HG02884 (cell line): ENCODE data around the gene ZNF789.
A peak's percentile ranks its signal among the peaks of the same experiment; 100 is the strongest.
"Not testable (repeated sequence)": the region's sequence is repeated elsewhere in the genome, so short reads cannot be mapped to it uniquely, and the experiment has no call there.

Experiments used
- ATAC-seq: cut with Tn5 transposase; IDR thresholded peaks from one replicate; pipeline ENCODE4 v1.9.1; 2021; ENCODE audit warnings: mild to moderate bottlenecking, moderate library complexity; ENCODE audit not compliant: unreplicated experiment

ZNF789 gene

DNA sequence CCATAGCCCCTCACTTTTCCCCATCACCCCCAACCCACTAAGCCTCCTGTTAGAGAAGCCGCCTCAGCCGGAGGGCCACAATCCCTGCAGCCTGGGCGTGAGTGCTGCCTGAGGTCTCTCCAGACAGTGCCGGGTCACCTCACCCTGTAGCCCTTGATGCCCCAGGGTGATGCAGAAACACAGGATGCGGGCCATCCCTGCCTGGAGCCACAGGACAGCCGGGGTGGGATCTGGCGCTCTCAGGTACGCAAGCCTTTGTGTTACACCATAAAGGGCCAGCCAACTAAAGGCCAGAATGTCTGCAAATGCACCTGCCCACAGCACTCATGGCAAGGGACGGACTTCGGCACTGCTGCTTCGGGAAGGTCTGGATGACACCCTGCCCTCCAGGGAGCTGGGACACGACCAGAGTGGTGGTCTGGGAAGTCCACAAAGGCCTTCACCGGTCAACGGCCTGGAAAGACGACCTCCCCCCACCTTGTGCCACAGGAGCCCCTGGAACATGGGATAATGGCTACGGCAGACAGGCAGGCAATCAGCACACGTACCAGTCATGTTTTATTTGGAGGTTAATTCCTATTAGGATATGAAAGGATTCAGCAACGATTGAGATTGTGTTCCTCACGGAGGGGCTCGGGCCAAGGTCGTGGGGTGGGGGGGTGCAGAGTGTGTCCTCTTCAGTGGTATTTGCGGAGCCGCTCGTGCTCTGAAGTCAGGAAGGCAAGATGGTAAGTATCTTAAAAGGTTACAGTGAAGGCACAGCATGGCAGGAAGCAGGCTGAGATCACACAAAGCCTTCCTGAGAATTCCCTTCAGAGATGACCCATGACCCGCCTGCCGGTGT lies 14.8 kb upstream of the ZNF789 start:
- no peak for ATAC-seq

DNA sequence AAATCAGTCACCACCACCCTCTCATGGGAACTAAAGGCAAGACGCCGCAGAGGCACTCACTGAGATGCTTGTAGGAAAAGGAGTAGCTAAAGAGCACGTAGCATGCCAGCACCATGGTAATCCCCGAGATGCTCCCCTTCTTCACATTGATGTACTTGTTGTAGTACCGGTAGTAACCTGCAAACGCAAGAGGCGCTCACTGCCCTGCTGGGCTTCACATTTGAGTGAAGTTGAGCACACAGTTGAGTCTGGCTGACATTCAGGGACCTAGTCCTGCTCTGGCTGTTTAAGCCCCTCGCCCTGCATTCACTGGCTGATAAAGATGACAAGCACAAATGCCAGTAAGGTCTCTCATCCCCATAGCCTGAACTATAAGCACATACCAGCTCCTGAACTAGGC lies 13.6 kb upstream of the ZNF789 start:
- no peak for ATAC-seq

DNA sequence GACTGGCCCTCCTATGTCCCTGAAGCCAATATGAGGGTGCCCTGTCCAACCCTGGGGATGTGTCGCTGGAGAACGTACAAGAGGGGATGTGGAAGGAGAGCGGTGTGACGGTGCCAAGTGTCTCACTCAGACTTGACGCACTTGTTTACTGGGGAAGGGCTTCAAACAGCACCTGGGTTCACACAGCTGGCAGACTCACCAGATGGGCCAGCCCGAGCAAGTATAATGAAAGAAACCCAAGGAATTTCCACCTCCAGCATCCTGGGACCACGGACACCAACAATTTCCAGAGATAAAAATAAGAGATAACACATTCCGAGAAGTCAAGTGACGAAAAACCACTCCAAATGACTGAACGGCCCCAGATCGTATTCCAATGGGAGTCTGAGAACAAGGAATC lies 12.0 kb upstream of the ZNF789 start:
- no peak for ATAC-seq

DNA sequence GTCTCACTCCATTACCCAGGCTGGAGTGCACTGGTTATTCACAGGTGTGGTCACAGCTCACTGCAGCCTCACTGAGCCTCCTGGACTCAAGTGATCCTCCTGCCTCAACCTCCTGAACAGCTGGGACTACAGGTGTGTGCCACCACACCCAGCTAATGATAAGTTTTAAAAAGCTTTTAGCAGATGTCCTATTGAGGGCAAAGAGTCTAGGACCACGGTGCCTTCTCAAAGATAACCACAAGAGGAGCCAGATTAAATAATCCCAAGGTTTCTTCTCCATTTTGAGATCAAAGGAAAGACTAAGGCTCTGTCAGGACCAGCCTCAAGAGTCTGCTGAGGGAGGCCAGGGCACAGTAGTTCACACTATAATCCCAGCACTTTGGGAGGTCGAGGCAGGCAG lies 11.5 kb upstream of the ZNF789 start:
- ATAC-seq, result no peak

DNA sequence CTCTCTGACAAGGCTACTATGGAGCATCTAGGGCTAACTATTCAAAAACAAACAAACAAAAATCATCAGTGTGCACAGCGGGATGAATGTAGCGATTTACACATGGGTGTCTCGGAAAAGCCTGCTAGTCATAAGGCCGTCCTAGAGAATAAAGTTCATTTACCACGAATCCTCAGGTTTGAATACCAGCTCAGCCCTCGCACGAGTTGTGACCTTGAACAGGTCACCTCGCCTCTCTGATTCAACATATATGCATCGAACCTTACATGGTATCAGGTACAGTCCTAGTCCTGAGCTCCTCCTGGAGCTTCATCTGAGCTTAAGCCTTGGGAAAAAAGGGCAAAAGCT lies 7.3 kb upstream of the ZNF789 start:
- no peak for ATAC-seq

DNA sequence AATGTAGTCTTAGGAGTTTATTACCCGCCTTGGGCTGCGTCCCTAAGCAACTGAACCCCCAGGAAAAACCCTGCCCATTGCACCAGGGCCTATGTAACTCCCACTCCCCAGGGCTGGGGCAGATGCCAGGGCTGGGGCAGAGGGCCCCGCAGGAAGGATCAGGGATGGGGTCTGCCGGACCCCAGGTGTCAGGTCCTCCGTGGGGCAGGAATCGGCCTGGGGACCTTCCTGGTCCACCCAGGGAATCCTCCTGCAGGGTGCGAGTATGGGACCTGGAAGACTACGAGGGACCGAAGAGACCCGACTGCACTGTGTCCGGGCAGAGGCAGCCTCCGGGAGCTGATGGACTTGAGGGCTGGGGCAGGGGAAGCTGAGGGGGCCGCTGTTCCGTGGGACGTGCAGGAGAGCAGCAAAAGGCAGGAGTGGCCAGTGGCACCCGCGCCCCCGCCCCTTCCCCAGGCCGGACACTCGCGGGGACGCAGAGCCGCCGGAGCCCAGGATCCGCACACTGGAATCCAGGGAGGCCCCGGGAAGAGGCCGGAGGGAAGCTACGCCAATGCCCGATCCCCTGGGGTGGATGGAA lies 4.3 kb upstream of the ZNF789 start:
- no peak for ATAC-seq

DNA sequence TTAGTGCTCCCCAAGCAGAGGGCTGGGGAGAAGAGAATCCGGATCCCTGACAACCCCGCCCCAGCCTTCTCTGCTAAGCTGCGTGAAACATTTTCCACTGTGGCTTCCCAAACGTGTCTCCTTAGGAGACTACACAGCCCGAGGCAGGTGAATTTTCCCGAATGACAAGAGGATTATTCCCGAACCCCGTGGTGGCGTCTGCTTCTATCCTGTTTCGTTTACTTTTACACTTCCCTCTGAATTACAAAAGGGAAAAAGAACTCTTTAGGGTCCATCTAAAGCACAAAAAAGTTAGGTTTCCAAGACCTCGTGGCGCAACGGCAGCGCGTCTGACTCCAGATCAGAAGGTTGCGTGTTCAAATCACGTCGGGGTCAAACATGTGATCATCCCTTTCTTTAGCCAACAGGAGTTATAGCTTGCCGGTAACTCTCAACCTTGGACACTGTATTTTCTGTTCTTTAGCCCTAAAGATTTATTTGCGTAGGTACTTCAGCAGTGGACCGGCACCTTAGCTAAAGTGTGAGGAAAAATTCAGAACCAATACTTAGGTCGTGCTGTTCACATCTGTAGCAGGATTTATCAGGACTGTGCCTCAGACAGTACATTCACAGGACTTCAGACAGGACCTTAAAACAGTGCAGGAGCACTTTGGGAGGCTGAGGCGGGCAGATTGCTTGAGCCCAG lies 3.2 kb upstream of the ZNF789 start:
- no peak for ATAC-seq

DNA sequence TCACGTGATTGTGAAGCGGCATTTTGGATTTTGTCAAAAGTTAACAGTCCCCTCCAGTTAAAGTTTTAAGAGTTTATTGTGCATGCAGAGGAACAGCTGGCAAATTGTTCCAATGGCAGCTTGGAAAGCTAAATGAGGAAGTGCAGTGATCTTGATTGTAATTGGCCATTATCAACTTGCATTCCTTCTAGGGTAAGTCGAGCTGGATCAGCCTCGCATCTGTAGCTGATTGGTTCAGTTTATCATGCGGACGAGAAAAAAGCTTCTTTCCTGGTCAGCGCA lies 566 bp downstream of the ZNF789 start:
- ATAC-seq, result no peak

DNA sequence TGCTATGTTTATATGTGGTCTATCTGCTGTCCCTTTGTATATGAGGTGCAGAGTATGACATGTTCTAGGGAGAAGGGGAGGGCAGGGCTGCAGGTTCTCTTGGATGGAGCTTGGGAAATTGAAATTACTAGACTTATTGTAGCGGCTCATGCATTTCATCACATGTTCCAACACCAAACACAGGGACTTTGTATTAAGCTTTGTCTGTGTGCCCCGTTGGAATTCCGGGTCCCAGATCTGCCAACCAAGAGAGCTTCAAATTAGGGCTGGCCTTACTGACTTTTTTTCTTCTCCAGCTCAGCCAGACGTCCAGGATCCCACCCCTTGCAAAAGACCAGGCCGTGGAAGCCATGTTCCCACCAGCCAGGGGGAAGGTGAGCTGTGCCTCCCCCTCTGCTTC lies 3.4 kb downstream of the ZNF789 start:
- ATAC-seq, result no peak

DNA sequence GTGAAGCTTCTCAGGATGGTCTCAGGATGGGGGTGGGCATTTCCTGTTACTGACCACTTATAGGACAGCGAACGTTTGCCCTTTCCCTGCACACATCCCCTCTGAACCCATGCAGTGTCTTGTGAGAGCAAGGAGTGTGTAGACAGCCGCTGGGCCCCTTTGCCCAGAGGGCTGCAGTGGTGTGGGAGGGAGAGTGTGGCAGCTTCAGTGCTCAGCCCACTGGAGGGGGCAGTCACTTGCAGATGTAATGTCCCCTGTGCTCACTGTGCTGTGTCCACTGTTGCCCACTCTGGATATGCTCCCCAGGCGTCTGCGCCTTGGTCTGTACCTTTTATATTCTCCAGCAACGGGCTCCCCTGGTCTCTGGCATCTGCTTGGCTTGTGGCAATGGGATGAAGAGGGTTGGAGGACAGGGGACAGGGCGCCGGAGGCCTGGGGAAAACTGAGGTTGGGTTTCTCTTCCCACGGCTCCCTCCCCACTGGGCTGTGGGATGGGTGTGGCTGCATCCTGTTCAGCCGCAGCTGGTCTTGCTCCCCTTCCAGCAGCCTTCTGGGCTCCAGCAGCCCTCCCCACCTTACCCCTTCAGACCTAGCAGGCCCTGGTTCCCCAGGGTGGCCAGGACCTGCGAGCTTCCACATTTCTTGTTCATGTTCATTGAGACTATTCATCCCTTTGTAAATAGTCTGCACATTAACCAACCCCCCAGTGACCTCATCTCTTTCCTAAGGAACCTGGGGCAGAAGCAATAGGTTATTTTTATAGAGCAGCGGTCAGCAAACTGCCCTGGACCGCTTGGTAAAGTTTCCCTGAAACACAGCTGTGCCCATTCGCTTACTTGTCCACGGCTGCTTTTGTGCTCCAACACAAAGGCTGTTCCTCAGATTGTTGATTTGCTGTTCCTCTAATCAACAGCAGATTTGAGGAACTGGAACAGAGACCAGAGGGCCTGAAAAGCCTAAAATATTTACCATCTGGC lies 6.1 kb downstream of the ZNF789 start:
- no peak for ATAC-seq

DNA sequence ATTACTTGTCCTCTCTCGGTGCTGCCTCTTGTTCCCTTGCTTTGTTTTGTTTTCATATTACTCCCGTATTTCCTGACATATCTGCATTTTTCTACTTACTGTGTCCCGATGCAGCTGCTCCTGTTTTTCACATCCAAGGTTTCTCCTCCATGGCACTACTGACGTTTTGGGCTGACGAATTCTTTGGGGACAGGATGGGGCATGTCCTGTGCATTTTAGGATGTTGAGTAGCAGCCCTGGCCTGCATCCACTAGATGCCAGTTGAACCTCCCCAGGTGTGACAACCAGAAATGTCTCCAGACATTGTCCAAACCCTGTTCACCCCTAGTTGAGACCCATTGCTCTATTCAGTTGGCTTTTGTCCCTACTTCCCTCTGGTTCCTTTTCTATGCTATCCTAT lies 12.4 kb downstream of the ZNF789 start:
- ATAC-seq, result no peak

DNA sequence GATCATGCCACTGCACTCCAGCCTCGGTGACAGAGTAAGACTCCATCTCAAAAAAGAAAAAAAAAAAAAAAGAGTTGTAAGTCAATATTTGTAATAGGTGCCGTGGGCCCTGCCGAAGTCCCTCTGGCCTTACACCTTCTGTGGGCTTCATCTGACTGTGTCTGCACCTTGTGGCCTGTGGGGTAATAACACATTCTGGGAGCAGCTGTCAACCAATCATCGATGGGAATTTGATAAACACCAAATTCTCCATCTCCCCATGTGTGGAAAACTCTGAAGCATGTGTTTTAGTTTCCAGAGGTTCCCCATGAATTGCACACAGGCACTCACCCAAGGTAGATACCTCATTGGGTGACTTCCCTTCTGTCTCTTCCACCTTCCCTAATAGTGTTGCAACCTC lies 16.5 kb downstream of the ZNF789 start:
- no peak for ATAC-seq

DNA sequence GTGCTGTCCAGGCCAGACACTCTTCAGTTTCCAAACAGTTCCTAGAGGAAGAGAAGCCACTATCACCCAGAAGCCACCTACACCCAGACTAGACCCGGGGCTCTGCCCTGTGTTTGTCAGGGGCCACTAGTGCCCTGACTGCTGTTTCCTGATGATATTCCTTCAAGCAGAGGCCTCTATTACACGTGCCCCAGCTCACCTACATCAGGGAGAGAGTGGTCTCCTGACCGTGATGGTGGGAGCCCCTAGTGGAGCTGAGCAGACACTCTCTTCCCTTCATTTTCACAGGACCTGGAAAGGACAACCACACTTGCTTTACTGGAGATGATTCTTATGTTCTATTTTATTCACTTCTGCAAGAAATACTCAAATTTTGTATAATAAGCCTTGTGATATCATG lies 18.2 kb downstream of the ZNF789 start:
- no peak for ATAC-seq

DNA sequence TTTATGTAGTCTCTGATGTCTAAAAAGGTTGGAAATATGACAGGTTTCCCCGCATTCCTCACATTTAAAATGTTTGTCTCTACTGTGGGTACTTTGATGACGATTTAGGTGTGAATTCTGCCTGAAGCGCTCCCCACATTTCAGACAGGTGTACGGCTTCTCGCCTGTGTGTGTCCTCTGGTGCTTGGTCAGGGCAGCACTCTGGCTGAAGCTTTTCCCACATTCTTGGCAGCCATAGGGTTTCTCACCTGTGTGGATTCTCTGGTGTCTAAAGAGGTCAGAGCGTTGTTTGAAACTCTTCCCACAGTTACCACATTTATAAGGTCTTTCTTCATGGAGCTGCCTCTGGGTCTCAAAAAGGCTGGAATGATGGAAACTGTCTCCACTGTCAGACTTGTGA lies 21.1 kb downstream of the ZNF789 start:
- no peak for ATAC-seq

DNA sequence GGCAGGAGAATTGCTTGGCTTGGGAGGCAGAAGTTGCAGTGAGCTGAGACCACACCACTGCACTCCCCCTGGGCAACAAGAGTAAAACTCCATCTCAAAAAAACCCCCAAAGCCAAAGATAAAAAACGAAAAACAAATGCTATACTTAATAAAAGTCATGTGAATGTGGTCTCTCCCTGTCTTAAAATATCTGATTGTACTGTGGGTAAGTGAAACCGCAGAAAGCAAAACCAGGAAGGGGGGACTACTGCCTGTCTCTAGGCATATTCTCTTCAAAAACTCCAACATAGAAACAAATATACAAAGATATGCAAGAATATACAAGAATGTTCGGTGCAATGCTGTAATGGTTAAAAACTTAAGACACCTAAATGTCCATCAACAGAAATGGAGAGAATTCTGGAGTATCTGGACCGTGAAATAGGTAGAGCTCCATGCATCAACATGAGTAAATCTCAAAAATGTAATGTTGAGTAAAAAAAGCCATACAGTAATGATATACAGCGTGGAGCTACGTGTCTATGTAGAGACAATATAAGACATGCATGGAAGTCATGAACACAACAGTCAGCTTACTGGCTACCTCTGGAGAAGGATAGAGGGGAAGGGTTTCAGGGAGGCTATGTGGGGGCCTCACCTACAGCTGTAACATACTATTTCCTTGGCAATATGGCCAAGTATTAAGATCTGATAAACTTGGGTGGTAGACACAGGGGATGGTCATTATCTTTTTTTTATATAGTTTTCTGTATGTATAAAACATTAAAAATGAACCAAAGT lies 25.3 kb downstream of the ZNF789 start:
- ATAC-seq, result no peak

DNA sequence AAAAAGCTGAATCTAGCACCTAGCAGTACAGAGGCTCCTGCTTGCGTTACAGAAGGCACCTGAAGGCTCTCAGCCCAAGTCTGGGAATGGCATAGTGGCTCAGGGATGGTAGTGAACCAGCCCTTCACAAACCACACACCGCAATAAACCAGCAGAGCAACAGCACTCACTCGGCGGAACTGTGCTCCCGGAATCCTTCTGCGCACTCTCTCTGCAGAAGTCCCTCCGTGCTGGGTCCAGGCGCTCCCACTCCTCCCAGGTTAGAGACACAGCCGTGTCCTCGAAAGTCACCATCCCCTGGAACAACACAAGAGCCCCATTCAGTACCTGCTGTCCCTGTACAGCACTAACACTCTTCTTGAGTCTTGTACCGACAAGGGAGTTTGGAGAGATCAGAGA lies 25.9 kb downstream of the ZNF789 start:
- no peak for ATAC-seq

DNA sequence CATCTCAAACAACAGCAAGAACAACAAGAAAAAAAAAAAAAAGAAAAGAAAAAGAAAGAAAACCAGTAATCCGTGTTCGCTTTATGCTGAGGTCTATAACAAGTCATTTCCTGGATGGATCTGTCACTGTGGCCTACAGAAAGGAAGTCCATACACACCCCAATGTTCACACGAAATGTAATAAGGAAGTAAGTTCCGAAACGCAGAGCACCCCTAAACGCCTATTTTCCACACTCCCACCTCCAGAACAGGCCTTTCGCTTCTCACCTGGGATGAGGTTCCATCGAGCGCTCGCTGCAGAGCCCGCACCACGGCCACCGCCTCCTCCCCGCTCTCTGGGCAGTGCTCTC lies 26.7 kb downstream of the ZNF789 start:
- ATAC-seq, result peak; percentile 7

DNA sequence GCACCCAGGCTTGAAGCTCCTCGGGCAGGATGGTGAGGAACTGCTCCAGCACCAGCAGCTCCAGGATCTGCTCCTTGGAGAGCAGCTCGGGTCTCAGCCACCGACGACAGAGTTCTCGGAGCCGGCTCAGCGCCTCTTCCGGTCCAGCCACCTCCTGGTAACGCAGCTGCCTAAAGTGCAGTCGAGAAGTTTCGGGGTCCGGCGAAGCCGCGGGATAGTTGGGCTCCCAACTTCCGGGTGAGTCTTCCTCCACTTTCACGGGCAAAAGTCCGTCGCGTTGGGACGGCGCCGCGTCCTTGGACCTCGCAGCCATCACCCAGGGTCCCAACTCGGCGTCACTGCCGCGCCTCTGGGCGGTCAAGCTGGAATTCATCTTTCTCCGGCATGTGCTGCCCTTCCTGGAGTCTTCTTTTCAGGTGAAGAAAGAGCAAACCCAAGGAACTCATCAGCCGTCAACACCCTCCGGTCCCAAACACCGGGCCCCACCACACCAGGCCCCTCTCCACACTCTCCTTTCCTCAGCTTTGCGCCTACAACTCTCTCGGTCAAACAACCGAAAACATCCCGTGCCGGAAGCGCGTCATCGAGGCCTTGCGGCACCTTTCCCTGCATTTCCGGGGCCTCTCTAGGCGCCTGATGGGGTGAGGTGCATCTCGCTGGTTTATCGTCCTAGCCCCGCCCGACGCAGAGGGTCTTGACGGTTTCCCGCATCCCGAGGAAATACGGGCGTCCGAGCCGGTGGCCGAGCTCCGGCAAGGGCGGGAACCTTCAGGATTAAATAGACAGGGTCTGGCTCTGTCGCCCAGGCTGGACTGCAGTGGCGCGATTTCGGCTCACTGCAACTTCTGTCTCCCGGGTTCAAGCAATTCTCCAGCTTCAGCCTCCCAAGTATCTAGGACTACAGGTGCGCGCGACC lies 27.3 kb downstream of the ZNF789 start, which contains the start of gene ZNF394:
Gene ZNF394, minus strand, starts transcription at position 561 of the 916 bp plus-strand sequence. Its CDS starts 188 bp downstream, at position 373.
- ATAC-seq, result peak; percentile 35

DNA sequence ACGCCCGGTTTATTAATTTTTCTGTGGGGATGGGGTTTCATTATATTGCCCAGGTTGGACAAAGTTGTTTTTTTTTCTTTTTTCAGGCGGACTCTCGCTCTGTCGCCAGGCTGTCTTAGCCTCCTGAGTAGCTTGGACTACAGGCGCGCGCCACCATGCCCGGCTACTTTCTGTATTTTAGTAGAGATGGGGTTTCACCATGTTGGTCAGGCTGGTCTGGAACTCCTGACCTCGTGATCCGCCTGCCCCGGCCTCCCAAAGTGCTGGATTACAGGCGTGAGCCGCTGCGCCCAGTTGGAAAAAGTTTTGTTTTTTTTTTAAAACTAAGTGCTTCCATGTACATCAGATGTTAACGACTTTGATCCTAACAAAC lies 27.9 kb downstream of the ZNF789 start:
- no peak for ATAC-seq

DNA sequence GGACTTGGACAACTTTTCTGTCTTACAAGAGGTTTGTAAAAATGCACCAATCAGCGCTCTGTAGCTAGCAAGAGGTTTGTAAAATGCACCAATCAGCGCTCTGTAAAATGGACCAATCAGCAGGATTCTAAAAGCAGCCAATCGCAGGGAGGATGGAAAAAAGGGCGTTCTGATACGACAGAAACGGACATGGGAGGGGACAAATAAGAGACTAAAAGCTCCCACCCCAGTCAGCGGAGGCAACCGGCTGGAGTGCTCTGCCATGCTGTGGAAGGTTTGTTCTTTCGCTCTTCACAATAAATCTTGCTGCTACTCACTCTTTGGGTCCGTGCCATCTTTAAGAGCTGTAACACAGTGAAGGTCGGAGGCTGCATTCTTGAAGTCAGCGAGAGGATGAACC lies 28.5 kb downstream of the ZNF789 start:
- ATAC-seq, result not testable (repeated sequence)
